SU-DHL-6 (cell line): Measurements from ENCODE around the gene RBBP4.

Experiments
- CTCF ChIP-seq: fragments of 200-600 bp; sonication (generic); IDR thresholded peaks from one replicate; pipeline ENCODE4 v1.5.1; 2017; ENCODE audit warnings: antibody characterized with exemption, mild to moderate bottlenecking, low read length, moderate library complexity; ENCODE audit not compliant: insufficient read depth, poor library complexity, severe bottlenecking
- EZH2phosphoT487 ChIP-seq: fragments of 200-600 bp; sonication (generic), shearing (Covaris generic); conservative IDR thresholded peaks from 2 replicates; pipeline ENCODE4 v1.6.1; 2018; ENCODE audit warnings: mild to moderate bottlenecking, antibody characterized with exemption, low read length, moderate library complexity, mixed read lengths

- TF ChIP-seq CTCF (no peak), EZH2phosphoT487 (no peak)
Measured at GRCh38 chr1:32623775-32624174, 27.2 kb upstream of the RBBP4 start.
